OCI-LY3 (cell line): ENCODE measurements around the gene ARHGAP30.

Experiments
- H2AFZ ChIP-seq: fragments of 200-600, 300-600 bp; shearing (Covaris generic); 2 replicates; pipeline ENCODE4 v1.6.0; 2014; ENCODE audit warnings: antibody characterized with exemption, low read depth, low read length
- H3K27ac ChIP-seq: fragments of 200-600, 300-600 bp; sonication (generic); 2 replicates; pipeline ENCODE4 v1.5.1; 2014; ENCODE audit warnings: mild to moderate bottlenecking, low read length, moderate library complexity, mixed read lengths
- H3K27me3 ChIP-seq: fragments of 200-600, 300-600 bp; sonication (generic); 2 replicates; pipeline ENCODE4 v1.6.1; 2014; ENCODE audit warnings: low read depth, low read length, mixed read lengths
- H3K36me3 ChIP-seq: fragments of 200-600, 300-600 bp; sonication (generic); replicated peaks from 2 replicates; pipeline ENCODE3; 2014; ENCODE audit warnings: low read depth, low read length, mixed read lengths
- H3K4me1 ChIP-seq: fragments of 300-600, 200-600 bp; sonication (generic); 2 replicates; pipeline ENCODE4 v1.6.1; 2014; ENCODE audit warnings: low read length, mixed read lengths
- H3K4me2 ChIP-seq: fragments of 200-600, 300-600 bp; sonication (generic); 2 replicates; pipeline ENCODE4 v1.6.1; 2014; ENCODE audit warnings: low read length, mixed read lengths
- H3K4me3 ChIP-seq: fragments of 300-600, 200-600 bp; sonication (generic); 2 replicates; pipeline ENCODE4 v1.5.1; 2014; ENCODE audit warnings: antibody characterized with exemption, mild to moderate bottlenecking, low read length, moderate library complexity
- H3K79me2 ChIP-seq: fragments of 300-600, 200-600 bp; shearing (Covaris generic); 2 replicates; pipeline ENCODE4 v1.6.1; 2014; ENCODE audit warnings: mild to moderate bottlenecking, low read length, mixed read lengths
- H3K9ac ChIP-seq: fragments of 300-600, 200-600 bp; shearing (Covaris generic); 2 replicates; pipeline ENCODE4 v1.6.0; 2014; ENCODE audit warnings: mild to moderate bottlenecking, low read length, moderate library complexity
- H3K9me3 ChIP-seq: fragments of 200-600, 300-600 bp; shearing (Covaris generic); 2 replicates; pipeline ENCODE4 v1.6.1; 2014; ENCODE audit warnings: low read length, mixed read lengths; ENCODE audit not compliant: insufficient read depth
- H4K20me1 ChIP-seq: fragments of 200-600, 300-600 bp; sonication (generic); 2 replicates; pipeline ENCODE4 v1.6.1; 2016; ENCODE audit warnings: low read length, mixed read lengths; ENCODE audit not compliant: insufficient read depth
- CTCF ChIP-seq: fragments of 200-600, 300-600 bp; sonication (generic); IDR thresholded peaks from 2 replicates; pipeline ENCODE4 v1.5.1; 2014; ENCODE audit warnings: antibody characterized with exemption, low read length, low read depth
- EZH2phosphoT487 ChIP-seq: fragments of 200-600 bp; shearing (Covaris generic); IDR thresholded peaks from 2 replicates; pipeline ENCODE4 v1.6.1; 2018; ENCODE audit warnings: antibody characterized with exemption, mixed run types, low read depth

ARHGAP30 gene

GRCh38 chr1:161082483-161082882 is 12.8 kb upstream of the ARHGAP30 start:
- Histone ChIP-seq H3K36me3 (no peaks in the 10 kb centered on the region), H3K9ac (no peak overlapping the region), H2AFZ (no peak overlapping the region), H3K4me2 (no peak overlapping the region), H3K27me3 (no peaks in the 10 kb centered on the region), H3K79me2 (no peaks in the 10 kb centered on the region), H3K4me1 (no peaks in the 10 kb centered on the region), H3K9me3 (no peaks in the 10 kb centered on the region), H3K27ac (no peak overlapping the region), H4K20me1 (no peaks in the 10 kb centered on the region), H3K4me3 (no peak overlapping the region)
- no peak for TF ChIP-seq EZH2phosphoT487
- TF ChIP-seq CTCF = no peak

- no peak overlapping the region for H3K4me2 ChIP-seq
- no peaks in the 10 kb centered on the region for H3K4me1 ChIP-seq
- no peak overlapping the region for H3K4me3 ChIP-seq
- H3K9me3 ChIP-seq = no peaks in the 10 kb centered on the region
- no peaks in the 10 kb centered on the region for H3K79me2 ChIP-seq
- H4K20me1 ChIP-seq = no peaks in the 10 kb centered on the region
- H3K9ac ChIP-seq = no peak overlapping the region
- no peaks in the 10 kb centered on the region for H3K36me3 ChIP-seq
- H3K27ac ChIP-seq = no peak overlapping the region
- TF ChIP-seq EZH2phosphoT487 (no peak), CTCF (no peak)
- H2AFZ ChIP-seq = no peak overlapping the region
- H3K27me3 ChIP-seq = no peaks in the 10 kb centered on the region
Measured at GRCh38 chr1:161081519-161081918, 11.8 kb upstream of the ARHGAP30 start.

- Histone ChIP-seq H2AFZ (no peak overlapping the region), H4K20me1 (no peaks in the 10 kb centered on the region), H3K79me2 (no peaks in the 10 kb centered on the region), H3K9ac (no peak overlapping the region), H3K4me3 (no peak overlapping the region), H3K4me2 (no peak overlapping the region), H3K9me3 (no peaks in the 10 kb centered on the region), H3K36me3 (no peaks in the 10 kb centered on the region), H3K27me3 (no peaks in the 10 kb centered on the region), H3K4me1 (no peaks in the 10 kb centered on the region), H3K27ac (no peak overlapping the region)
- no peak for TF ChIP-seq CTCF
- TF ChIP-seq EZH2phosphoT487 = no peak
Measured at GRCh38 chr1:161080441-161081405, 11.0 kb upstream of the ARHGAP30 start.

- H3K9ac ChIP-seq = no peak overlapping the region
- H3K27ac ChIP-seq = no peak overlapping the region
- H3K79me2 ChIP-seq = no peaks in the 10 kb centered on the region
- H3K4me3 ChIP-seq = no peak overlapping the region
- no peaks in the 10 kb centered on the region for H3K9me3 ChIP-seq
- H3K36me3 ChIP-seq = no peaks in the 10 kb centered on the region
- H3K4me2 ChIP-seq = no peak overlapping the region
- H2AFZ ChIP-seq = no peak overlapping the region
- no peaks in the 10 kb centered on the region for H3K4me1 ChIP-seq
- no peak; the same call in 1 of the 2 replicates for TF ChIP-seq CTCF
- no peak for TF ChIP-seq EZH2phosphoT487
- H4K20me1 ChIP-seq = no peaks in the 10 kb centered on the region
- no peaks in the 10 kb centered on the region for H3K27me3 ChIP-seq
Measured at GRCh38 chr1:161079436-161080110, 9.9 kb upstream of the ARHGAP30 start.
